Mucosa of rectum (tissue), 2 donors: ENCODE measurements around the gene ELOVL6.
"Not testable (repeated sequence)": the region's sequence is repeated elsewhere in the genome, so short reads cannot be mapped to it uniquely, and the experiment has no call there.

Source experiments
- H3K27ac ChIP-seq, 2 donors: one replicate each; pipeline ENCODE4 v1.7.0; 2013; ENCODE audit warnings: inconsistent platforms in 2 of 2, low read depth in 2 of 2, low read length in 2 of 2
- H3K27me3 ChIP-seq, 2 donors: one replicate each; pipeline ENCODE4 v1.7.0; 2013; ENCODE audit warnings: low read length in 2 of 2; ENCODE audit not compliant: control insufficient read depth in 2 of 2, insufficient read depth in 2 of 2
- H3K36me3 ChIP-seq, 2 donors: one replicate each; pipeline ENCODE4 v1.7.0; 2013; ENCODE audit warnings: low read length in 2 of 2; ENCODE audit not compliant: control insufficient read depth in 2 of 2, insufficient read depth in 2 of 2
- H3K4me1 ChIP-seq, 2 donors: one replicate each; pipeline ENCODE4 v1.7.0; 2013; ENCODE audit warnings: low read length in 2 of 2, mild to moderate bottlenecking in 1 of 2; ENCODE audit not compliant: control insufficient read depth in 2 of 2, insufficient read depth in 2 of 2
- H3K4me3 ChIP-seq, 2 donors: one replicate each; pipeline ENCODE4 v1.7.0; 2013; ENCODE audit warnings: low read length in 2 of 2
- H3K9ac ChIP-seq, 2 donors: one replicate each; pipeline ENCODE4 v1.7.0; 2013; ENCODE audit warnings: low read length in 2 of 2, low read depth in 1 of 2, mild to moderate bottlenecking in 1 of 2
- H3K9me3 ChIP-seq, 2 donors: one replicate each; pipeline ENCODE4 v1.7.0; 2013; ENCODE audit warnings: low read length in 2 of 2; ENCODE audit not compliant: control insufficient read depth in 2 of 2
- donor health status: healthy.
- donor health status: Normal muscosa, but diverticular disease.

The ELOVL6 gene, protein sequence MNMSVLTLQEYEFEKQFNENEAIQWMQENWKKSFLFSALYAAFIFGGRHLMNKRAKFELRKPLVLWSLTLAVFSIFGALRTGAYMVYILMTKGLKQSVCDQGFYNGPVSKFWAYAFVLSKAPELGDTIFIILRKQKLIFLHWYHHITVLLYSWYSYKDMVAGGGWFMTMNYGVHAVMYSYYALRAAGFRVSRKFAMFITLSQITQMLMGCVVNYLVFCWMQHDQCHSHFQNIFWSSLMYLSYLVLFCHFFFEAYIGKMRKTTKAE

DNA sequence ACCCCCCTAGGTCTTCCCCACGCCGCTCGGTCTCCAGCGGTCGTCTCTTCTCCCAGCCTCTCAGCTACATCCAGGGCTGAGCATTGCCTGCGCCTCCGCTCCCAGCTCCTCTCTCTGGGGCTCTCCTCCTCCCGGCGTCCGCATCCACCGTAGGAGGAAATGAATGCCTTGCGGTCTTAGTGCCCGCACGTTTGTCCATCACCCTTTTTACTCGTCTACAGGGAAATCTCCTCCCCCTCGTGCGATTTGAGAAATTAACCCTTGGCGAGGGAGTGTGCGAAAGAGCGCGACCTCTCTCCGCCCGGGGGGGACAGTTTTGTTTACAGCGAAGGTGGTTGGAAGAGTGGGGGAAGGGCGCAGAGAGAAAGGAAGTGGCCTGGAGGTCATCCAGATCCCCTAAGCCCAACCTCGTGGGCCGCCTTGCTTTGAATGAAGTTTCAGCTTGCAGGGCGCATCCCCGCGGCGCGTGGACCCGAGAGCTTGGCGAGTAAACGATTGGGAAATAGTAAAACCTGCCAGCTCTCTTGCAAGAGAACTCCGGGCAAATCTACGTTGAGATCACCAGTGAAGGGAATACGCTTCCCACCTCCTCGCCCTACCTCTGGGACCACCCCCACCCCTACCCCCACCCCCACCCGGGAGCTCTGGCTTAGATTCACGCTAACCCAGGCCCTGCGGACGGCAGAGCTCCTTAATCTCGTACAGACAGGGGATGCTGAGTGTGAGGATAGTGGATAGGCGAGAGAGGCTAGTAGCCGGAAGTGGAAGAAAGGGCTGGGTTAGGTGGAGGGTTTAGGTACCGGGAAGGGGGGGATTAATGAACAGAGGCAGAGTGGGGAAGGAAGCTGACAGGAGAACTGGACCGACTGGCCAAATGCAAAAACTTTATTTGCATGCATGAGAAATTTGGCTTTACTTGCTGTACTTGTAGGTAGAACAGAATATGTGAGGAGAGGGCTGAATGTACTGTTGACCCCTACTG, at the start of gene ELOVL6:
Gene ELOVL6, minus strand, starts transcription at position 181 of the 982 bp plus-strand sequence. CDS start 280 bp downstream, outside the sequence.
- H3K36me3 ChIP-seq, result no peaks in the 10 kb centered on the region
- H3K4me3 ChIP-seq, result peak within 1 kb of the TSS; percentile 77 to 80
- no peaks in the 10 kb centered on the region for H3K9me3 ChIP-seq
- H3K27ac ChIP-seq, result peak within 1 kb of the TSS; percentile 92 to 93
- peak within 1 kb of the TSS; percentile 60 to 92 for H3K9ac ChIP-seq
- peaks cover 12 to 21% of the 10 kb centered on the region in 2 donors for H3K4me1 ChIP-seq
- H3K27me3 ChIP-seq, result no peaks in the 10 kb centered on the region

DNA sequence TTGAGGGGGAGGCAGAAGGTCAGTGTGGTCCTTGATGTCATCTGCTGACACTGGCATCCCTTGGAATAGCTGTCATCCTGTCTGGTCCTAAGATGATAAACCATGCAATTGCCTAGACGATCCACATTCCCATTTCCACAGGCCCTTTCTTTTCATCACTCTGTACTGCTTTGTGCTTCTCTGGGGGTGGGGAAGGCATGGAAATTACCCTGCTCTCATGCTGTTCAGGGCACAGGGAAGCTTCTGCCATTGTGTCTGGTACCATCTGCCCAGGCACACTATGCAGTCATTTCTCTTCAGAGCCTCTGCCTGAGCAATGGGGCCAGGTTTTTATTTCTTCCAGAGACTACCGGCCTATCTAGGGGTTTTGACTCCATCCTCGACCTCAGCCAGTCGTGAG, 49.7 kb upstream of the ELOVL6 start:
- H3K4me3 ChIP-seq, result no peak overlapping the region
- H3K27ac ChIP-seq, result no peak overlapping the region
- no peaks in the 10 kb centered on the region for H3K4me1 ChIP-seq
- H3K9ac ChIP-seq, result no peak overlapping the region
- no peaks in the 10 kb centered on the region for H3K9me3 ChIP-seq
- no peaks in the 10 kb centered on the region for H3K27me3 ChIP-seq
- H3K36me3 ChIP-seq, result no peaks in the 10 kb centered on the region

DNA sequence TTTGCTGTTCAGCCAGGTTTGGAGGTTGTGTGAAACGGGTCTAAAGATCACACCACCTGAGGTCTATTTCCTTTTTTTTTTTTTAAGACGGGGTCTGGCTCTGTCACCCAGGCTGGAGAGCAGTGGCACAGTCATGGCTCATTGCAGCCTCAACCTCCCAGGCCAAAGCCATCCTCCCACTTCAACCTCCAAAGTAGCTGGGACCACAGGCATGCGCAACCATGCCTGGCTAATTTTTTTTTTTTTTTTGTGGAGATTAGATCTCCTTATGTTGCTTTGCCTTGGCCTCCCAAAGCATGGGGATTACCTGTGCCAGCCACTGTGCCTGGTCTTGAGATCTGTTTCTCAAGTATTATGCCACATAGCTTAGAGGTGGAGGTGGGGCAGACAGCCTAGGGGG, 49.2 kb upstream of the ELOVL6 start:
- Histone ChIP-seq H3K4me3 (no peak overlapping the region), H3K27me3 (no peaks in the 10 kb centered on the region), H3K9ac (no peak overlapping the region), H3K4me1 (no peaks in the 10 kb centered on the region), H3K36me3 (no peaks in the 10 kb centered on the region), H3K9me3 (no peaks in the 10 kb centered on the region), H3K27ac (no peak overlapping the region)

DNA sequence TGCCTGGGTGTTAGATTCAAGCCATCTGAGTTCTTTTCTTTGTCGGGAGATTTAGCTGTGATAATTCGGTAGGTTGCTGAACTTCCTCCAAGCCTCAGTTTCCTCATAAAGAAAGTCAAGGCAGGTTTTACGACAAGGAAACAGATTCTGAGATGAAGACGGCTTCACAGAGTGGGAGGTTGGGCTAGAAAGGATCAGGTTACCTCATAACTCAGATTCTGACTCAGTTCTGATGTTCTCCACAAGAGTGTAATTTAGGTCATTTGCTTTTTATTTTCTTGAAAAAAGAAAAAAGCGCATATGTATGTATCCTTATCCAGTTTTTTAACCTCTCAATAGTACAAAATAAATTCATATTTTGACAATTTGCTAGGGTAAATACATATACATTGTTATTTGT, 47.2 kb upstream of the ELOVL6 start:
- H3K4me1 ChIP-seq, result no peaks in the 10 kb centered on the region
- H3K36me3 ChIP-seq, result no peaks in the 10 kb centered on the region
- H3K27ac ChIP-seq, result no peak overlapping the region
- H3K27me3 ChIP-seq, result no peaks in the 10 kb centered on the region
- no peaks in the 10 kb centered on the region for H3K9me3 ChIP-seq
- H3K4me3 ChIP-seq, result no peak overlapping the region
- no peak overlapping the region for H3K9ac ChIP-seq

DNA sequence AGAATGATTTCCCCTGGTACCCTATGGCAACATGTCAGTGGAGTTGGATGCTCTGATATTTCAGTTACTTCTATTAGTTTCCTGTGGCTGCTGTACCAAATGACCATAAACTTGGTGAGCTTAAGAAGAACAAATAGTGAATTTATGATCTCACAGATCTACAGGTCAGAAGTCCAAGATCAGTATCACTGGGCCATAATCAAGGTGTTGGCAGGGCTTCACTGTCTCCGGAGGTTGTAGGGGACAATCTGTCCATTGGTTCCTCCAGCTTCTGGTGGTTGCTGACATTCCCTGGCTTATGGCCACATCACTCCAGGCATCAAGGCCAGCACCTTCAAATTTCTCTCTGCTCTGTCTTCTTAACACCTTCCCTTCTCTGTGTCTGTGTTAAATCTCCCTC, 37.9 kb upstream of the ELOVL6 start:
- Histone ChIP-seq H3K4me3 (no peak overlapping the region), H3K27ac (no peak overlapping the region), H3K27me3 (no peaks in the 10 kb centered on the region), H3K9ac (no peak overlapping the region), H3K9me3 (no peaks in the 10 kb centered on the region), H3K4me1 (no peaks in the 10 kb centered on the region), H3K36me3 (no peaks in the 10 kb centered on the region)

DNA sequence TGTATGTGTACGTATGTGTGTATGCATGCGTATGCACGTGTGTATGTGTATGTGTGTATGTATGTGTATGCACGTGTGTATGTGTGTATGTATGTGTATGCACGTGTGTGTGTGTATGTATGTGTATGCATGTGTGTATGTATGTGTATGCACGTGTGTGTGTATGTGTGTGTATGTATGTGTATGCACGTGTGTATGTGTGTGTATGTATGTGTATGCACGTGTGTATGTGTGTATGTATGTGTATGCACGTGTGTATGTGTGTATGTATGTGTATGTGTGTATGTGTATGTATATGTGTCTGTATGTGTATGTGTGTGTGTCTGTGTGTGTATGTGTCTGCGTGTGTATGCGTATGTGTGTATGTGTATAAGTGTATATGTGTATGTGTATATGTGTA, 35.2 kb upstream of the ELOVL6 start:
- H3K27me3 ChIP-seq, H3K9me3 ChIP-seq, H3K4me3 ChIP-seq, H3K27ac ChIP-seq, H3K4me1 ChIP-seq, H3K9ac ChIP-seq, H3K36me3 ChIP-seq: not testable (repeated sequence)

DNA sequence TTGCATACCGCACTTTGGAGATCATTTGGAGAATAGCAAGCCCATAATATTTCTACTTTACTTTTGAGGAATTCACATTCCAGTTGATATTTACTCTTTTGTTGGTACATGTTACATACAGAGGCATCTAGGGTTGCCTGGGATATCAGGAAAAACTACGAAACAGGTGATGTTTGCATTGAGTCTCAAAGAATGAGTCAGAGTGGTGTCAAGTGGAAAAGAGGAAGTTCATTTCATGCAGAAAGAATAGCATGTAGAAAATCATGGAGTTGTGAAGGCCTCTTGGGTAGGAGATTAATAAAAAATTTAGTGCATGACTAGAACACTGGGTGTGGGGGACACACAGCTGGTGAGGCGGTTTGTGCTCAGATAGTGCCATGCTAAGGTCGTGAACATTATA, 33.5 kb upstream of the ELOVL6 start:
- Histone ChIP-seq H3K9ac (no peak overlapping the region), H3K4me3 (no peak overlapping the region), H3K27ac (no peak overlapping the region), H3K4me1 (no peaks in the 10 kb centered on the region), H3K27me3 (no peaks in the 10 kb centered on the region), H3K9me3 (no peaks in the 10 kb centered on the region), H3K36me3 (no peaks in the 10 kb centered on the region)

DNA sequence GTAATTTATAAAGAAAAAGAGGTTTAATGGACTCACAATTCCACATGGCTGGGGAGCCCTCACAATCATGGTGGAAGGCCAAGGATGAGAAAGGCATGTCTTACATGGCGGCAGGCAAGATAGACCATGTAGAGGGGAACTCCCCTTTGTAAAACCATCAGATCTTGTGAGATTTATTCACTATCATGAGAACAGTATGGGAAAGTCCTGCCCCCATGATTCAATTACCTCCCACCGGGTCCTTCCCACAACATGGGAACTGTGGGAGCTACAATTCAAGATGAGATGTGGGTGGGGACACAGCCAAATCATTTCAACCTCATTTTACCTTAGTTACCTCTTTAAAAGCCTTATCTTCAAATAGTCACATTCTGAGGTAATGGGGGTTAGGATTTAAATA, 30.9 kb upstream of the ELOVL6 start:
- Histone ChIP-seq H3K27ac (no peak overlapping the region), H3K9me3 (no peaks in the 10 kb centered on the region)

DNA sequence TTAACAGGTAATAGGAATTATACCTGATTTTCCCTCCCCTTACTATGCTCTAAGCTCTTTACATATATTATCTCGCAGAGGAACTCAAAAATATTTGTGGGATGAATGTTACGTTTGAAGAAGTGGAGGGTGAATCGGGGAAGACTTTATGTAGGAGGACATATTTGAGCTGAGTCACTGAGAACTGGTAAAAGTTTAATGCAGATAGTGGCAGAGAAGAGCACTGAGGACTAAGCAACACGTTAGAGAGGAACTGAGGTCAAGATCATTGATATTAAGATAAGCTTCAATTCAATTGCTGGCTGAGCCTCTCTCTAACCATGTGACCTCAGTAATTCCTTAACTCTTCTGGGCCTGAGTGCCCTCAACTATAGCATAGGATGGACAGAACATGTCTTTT, 26.4 kb upstream of the ELOVL6 start:
- Histone ChIP-seq H3K27ac (no peak overlapping the region), H3K36me3 (no peaks in the 10 kb centered on the region), H3K27me3 (no peaks in the 10 kb centered on the region), H3K4me1 (no peaks in the 10 kb centered on the region), H3K9ac (no peak overlapping the region), H3K9me3 (no peaks in the 10 kb centered on the region), H3K4me3 (no peak overlapping the region)

More for the DNA sequence above, 30.9 kb upstream of the ELOVL6 start:
- H3K27me3 ChIP-seq, result no peaks in the 10 kb centered on the region
- no peaks in the 10 kb centered on the region for H3K36me3 ChIP-seq
- H3K4me1 ChIP-seq, result no peaks in the 10 kb centered on the region
- no peak overlapping the region for H3K4me3 ChIP-seq
- H3K9ac ChIP-seq, result no peak overlapping the region

DNA sequence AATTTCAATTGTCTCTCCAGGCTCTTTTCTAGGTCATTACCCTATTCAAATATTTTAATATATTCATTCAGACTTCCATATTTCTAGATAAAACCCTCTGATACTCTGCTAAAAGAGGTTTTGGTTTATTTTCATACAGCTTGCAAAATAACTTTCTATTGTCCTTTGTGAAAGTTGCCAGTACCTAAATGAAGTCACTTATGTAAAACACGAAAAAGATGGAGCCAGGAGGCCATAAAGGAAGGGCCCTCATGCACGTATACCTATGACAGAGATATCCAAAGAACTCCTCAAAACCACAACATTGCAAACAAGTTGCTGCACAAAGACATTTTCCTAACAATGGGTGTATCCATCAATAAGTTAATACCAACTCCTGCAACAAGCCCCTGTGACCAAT, 25.7 kb upstream of the ELOVL6 start:
- H3K9me3 ChIP-seq, result no peaks in the 10 kb centered on the region
- H3K27me3 ChIP-seq, result no peaks in the 10 kb centered on the region
- no peak overlapping the region for H3K27ac ChIP-seq
- H3K4me1 ChIP-seq, result no peaks in the 10 kb centered on the region
- H3K9ac ChIP-seq, result no peak overlapping the region
- no peak overlapping the region for H3K4me3 ChIP-seq
- H3K36me3 ChIP-seq, result no peaks in the 10 kb centered on the region
